Stimulated activated CD8-positive, alpha-beta memory T cell treated with anti-CD3 and anti-CD28 coated beads, Interleukin-2, amount 100 ng/mL, for 1 hour (primary cell): ENCODE results near the gene IKZF1.

Source experiments
- DNase-seq, 2 donors: peaks; one replicate each; pipeline ENCODE4 v3.0.0-alpha.2; 2020; ENCODE audit warnings: low read depth in 2 of 2

Gene IKZF1

DNA sequence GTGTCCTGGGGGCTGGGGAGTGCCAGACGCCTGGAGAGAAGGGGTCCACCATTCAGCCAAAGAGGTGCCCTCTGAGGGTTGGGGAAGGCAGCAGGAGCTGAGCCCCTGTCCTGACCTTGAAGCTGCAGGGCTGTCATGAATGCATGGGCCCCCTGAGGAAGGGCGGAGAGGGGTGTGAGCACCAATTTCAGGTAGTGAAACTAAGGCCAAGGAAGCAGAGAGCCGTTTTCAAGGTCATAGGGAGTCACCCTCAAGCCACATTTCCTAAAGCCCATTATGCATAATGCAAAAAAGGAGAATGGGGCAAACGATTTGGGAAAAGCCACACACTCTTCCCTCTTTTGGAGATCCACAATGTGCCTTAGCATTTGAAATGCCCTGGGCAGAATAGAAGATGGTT lies 108.5 kb downstream of the IKZF1 start:
- DNase-seq, result no peak

DNA sequence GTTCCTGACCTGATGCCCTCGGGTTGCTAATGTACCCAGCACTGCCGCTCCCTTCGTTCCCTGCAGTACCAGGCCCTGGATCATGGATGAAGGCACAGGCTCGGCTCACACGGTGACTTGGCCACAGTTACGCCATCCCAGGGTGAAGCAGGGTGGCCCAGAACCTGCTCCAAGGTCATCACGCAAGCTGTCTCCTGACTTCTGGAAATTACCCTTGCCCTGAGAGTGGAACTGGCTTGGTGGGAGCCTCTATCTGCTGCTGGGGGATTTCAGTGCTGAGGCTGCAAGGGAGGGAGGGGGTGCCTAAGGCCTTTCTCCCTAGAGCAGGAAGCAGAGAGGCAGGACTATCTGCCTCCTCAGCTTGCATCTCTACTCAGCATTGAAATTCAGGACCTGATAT lies 109.0 kb downstream of the IKZF1 start:
- no peak for DNase-seq

DNA sequence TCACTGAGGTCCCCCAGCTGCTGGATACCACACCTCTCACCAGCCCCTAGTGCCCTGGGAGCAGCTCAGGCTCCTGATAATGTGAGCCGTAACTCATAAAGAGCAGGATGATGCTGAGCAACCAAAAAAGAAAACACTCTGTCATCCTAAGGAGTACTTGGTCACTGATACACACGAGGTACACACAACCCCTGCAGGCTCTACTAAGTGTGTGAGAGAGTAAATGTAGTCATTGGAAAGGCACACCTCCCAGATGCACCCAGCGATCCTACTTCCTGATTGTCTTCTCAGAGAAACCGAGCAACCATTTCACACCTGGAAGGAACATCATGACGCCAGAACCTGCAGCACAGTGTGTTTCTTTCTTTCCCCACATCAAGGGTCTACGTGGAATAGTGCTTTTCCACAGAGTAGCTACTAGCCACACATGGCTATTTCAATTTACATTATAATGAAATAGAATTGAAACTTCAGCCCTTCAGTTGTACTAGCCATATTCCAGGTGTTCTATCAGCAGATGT lies 111.4 kb downstream of the IKZF1 start:
- DNase-seq, result no peak

DNA sequence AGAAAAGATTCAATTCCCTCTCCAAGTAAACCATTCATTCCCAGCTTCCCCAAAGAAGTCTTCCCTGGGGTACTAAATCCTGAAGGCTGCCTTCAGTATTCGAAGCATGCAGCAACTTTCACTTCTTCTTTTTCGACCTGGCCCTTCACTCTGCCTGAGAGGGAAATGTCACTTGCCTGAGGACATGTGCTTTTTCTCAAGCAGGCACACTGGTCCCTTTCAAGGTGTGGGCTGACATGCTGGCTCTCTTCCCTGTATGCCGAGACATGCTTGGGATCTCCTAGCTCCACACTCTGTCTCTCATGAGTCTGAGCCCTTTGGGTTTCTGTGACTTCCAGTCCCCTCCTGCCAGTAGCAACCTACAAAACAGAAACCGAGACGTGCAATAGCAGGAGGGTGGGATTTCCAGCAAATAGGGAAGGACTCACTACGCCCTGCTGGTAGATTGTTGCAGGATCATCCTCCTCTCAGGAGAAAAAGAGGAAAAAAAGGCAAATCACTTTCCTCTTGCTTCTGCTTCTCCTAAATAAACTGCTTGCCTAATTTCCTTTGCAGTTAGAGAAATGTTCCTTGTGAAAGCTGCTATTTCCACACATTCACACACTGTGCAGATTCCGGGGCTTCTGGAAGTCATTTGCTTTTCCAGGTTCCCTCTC lies 112.1 kb downstream of the IKZF1 start:
- DNase-seq, result no peak

DNA sequence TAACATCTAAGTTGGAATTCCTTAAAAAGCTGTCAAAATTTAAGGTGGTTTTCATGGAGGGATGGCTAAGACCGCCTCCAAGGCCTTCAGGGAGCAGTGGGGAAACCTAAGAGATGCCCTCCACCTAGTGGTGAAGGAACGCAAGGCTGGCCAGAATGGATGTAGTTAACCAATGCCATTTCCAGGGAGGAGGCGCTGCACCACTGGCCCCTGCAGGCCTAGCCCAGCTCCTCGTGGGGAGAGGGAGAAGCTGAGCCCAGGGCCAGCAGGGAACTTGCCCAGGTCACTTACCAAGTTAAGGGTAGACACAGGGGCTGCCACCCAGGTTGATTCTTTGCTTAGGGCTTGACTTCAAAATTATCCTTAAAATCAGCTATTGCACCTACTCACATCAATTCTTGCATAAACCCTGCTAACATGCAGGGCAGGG lies 113.6 kb downstream of the IKZF1 start:
- peak; percentile 38 to 40 for DNase-seq

DNA sequence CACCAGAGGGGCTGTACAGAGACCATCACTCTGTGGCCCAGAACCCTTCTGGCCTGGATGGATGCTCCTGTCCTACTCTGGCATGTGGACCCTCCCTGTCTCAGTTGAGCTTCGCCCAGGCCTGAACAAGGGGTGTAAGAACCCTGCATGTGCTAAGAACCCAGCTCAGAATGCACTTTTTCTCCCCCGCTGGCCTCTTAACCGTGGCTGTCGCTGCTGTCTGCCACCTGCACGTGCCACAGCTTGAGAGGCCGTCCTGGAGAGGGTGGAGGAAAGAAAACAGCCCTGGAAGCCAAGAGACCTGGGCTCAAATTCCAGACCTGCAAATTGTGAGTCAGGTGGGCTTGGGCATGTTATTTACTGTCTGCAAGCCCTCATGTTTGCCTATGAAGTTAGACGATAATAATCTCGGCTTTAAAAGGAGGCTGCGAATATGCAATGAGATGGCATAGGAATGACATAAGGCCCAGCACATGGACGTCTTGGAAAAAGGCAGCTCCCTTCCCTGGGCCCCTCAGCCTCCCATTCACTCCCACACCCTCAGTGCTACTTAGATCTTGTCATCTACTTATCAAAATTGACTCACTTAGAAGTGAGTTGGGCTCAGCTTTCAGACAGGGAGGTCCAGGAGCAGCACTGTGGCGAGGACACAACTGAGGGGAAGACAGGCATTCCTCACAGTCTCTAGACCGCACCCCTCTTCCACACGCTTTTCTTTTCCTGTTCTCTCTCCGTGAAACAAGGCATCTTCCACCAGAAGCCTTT lies 114.2 kb downstream of the IKZF1 start:
- no peak for DNase-seq

DNA sequence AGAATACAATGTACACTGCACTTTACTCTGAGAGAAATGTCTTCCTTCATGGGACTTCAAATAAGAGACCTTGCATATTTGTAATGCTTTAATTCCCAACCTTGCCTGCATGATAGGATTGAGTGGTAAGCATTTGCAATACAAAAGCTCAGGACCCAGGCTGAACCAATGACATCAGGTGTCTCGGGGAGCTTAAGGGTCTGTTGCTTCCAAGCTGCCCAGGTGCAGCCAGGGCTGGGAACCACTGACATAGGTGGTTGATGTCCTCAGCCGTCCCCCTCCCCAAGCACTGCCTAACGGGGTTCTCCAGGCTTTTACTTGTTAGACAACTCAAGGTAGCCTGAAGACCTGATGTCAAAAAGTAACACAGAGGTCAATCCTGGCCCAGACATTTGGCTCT lies 116.5 kb downstream of the IKZF1 start:
- no peak for DNase-seq

DNA sequence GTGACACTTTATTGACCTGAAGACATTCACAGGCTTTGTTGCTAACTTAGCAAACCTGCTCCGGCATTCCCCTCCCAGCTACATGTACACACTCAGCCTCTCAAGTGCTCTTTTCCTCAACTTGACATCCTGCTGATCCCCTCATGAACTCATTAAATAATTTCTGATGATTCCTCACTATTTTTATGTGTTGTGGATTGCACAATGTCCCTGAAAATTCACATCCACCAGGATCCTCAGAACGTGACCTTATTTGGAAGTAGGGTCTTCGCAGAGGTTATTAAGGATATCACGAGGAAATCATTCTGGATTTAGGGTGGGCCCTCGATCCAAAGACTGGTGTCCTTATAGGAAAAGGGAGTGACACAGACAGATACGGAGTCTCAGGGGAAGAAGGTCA lies 118.3 kb downstream of the IKZF1 start:
- DNase-seq, result no peak

DNA sequence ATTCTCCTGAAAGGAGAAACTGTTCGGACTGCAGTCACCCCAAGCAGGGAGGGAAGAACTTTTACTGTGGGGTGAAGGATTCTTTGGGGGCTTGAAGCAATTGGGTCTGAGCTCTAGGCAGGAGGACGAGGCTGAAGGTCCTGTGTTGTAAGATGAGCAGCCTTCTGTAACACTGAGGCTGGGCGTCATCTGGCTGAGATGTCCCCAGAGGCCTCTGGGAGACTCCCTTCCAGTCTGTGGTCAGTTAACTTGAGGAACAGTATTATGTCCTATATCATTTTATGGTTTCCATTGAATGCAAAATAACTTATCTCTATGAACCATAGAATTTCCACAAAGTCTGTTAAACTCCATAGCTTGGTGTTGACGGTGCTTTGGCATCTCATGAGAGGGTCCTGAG lies 119.3 kb downstream of the IKZF1 start:
- no peak for DNase-seq

DNA sequence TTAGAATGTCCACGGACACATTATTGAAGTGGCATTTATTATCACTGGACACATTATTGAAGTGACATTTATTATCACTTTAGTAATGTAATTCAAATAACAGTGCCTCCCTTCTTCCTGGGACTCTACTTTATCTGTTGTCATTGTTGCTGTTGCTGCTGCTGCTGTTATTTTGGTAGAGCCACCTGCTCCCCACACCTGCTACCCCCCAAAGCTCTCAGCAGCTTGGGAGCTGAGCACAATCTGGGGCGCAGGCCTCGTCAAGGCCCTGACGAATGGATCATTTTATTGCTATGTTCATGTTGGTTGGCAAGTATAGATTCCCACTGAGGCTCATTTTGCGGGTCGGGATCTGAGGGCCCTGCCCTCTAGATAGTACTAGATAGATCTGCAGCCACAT lies 120.8 kb downstream of the IKZF1 start:
- DNase-seq, result no peak

DNA sequence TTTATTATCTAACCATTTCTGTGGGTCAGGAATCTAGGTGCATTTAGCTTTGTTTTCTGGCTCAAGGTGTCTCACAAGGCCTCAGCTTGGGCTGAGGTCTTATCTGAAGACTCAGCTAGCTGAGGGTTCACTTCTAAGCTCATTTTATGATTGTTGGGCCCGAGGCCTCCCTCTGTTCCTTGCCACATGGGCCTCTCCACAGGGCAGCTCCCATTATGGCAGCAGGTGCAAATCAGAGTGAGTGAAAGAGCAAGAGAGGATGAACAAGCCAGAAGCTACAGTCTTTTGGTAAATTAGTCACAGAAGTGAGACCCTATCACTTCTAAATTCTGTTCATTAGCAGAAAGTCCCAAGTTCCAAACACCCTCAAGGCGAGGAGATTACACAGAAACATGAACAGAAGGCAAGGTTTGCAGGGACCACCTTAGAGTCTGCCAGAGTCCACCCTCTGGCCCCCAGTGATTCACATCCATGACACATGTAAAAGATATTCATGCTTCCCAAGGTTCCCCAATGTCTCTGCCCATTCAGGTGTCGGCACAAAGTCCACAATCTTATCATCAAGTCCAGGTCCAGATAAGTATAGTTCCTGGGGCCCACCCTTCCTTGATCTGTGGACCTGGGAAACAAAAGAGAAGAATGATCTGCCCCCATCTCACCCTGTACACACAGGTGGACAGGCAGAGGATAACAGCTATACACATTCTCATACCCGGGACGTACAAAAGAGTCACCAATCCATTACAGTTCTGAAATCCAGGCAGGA lies 121.9 kb downstream of the IKZF1 start:
- no peak for DNase-seq

DNA sequence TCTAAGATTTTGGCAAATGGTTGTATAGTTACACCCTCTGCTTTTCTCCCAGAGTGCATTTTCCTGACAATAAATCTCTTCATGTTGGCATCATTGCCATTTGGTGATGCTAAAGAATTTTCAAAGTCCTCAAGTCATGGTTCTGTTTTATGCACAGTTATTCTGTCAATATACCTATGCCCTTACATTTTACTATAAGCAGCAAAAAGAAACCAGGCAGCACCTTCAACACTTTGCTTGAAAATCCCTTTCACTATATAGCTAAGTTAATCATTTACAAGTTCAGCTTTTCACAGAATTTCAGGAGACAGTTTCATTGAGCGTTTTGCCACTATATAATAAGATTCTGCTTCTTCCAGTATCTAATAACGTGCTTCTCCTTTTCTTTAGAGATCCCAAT lies 123.0 kb downstream of the IKZF1 start:
- no peak for DNase-seq

DNA sequence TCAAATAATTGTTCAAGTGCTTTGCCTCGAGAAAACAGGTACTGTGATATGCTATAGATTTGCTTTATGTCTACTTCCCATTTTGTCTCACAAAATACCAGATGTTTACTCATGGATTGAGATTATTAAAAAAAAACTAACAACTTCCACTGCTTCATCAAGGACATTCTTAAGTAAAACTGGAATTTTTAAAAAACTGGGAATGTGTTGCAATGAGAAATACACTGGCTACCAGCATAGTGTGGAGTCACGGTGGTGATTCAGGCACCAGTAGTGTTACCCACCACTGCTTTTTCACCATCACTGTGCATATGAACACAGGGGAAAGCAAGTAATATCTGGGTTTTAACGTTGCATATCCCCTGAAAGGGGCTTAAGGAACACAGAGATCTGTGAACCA lies 124.4 kb downstream of the IKZF1 start:
- no peak for DNase-seq

DNA sequence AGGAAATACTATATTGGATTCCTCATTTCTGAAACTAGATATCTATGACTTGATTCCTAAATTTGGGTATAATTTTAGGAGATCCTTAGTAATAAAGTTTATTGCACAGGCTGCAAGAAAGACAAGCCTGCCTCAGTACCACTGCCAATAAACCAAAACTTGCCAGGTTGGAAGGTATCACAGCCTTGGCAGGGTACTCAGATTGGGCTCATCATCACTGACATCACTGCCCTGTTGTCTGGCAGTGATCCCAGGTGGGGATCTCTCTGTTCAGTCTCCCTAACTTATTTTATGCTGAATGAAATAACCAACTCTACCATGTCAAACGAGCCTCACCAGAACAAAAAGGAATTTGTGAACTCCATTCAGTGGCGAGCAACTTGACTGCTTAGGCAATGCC lies 126.8 kb downstream of the IKZF1 start:
- DNase-seq, result no peak

DNA sequence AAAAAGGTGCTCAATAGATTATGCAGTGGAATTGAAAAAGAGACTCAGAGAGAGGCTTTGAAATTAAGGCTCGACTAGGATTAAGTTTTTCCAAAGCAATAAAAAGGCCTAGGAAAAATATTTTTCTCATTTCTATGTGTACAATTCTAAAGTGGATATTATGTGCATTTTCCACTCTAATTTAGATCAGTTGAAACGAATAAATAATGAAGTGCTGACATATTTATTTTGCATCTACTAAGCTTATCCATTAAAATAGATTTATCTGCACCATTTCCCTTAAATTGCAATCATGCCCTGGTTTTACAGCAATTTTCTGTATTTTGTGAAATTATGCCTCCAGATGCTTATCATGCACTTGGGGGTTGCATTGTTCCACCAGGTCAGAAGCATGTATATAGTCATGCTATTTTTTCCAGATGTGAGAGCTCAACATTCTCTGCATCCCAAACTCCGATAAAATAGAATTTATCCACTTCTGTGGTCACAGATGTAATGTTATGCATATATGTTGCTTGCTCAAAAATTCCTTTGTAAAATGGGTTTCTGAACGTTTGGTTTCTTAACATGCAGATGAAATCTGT lies 127.3 kb downstream of the IKZF1 start:
- DNase-seq, result no peak

DNA sequence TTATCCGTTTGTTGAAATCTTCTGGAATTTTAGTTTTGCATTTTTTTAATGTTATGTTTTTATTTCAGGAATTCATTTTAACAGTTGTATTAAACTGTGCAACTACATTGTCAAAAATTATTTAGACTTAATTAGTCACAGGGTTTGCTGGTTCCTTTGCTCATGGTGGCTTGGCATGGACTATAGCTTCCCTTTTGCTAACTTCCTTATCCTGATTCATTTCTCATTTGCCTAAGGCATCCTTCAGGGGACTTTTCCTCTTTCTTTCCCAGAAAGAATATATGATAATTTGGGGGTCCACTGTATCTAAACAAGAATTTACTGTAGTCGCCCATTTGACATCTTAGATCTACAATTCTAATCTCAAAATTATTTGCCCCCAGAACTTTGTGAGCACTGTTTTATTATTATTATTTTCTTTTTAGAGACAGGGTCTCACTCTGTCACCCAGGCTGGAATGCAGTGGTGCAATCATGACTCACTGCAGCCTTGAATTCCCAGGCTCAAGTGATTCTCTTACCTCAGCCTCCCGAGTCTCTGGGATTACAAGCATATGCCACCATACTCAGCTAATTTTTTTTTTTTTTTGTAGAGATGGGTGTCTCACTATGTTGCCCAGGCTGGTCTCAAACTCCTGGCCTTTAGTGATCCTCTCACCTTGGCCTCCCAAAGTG lies 131.8 kb downstream of the IKZF1 start:
- no peak for DNase-seq

DNA sequence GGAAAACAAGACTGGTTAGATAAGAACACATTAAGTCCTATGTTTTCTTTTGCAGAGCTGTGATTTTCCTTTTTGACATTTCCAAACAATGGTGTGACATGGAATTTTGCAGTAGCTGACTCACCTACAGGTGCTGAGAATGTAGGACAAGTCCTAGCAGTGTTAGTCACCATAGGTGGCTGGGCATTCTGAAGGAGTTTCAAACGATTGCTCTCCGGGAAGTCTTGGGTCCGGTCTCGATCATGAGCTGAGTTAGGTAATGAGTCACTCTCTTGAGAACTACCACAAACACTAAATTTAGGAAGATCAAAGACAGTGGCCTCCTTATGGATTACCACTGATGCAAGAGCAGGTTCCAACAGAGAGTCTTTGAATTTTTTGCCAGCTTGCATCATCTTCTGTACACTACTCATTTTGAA lies 142.0 kb downstream of the IKZF1 start:
- DNase-seq, result no peak

DNA sequence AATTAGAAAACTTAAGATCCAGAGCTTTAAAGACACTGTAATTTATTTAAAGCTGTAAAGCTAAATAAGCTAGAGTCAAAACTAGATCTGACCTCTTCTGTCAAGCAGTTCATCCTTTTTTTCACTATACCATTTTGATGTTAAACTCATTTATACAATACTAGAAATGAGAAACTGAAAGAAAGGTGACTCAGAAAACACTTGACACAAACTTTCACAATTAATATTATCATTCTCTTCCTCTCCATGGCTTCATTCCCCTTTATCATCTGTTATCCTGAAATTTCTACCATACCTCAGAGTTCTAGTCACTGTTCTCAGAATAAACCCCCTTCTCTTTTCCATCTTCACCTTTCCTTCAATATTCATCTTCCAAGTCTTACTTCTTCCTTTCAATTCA lies 144.3 kb downstream of the IKZF1 start:
- DNase-seq, result no peak

DNA sequence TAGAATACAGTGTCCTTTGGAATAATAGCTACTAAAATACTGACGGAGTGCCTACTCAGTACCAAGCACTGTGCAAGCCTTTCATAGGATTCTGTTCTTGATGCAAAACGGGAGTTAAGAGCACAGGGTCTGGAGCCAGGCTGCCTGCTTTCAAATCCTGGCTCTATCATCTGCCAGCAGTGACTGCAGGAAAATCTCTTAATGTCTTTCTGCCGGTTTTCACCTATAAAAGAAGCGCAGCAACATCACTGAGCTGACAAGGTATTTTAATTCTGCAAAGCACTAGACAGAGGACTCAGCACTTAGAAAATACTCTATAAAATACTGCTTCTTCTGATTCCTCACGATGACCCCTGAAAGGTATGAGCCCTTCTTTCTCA lies 145.0 kb downstream of the IKZF1 start:
- DNase-seq, result no peak

DNA sequence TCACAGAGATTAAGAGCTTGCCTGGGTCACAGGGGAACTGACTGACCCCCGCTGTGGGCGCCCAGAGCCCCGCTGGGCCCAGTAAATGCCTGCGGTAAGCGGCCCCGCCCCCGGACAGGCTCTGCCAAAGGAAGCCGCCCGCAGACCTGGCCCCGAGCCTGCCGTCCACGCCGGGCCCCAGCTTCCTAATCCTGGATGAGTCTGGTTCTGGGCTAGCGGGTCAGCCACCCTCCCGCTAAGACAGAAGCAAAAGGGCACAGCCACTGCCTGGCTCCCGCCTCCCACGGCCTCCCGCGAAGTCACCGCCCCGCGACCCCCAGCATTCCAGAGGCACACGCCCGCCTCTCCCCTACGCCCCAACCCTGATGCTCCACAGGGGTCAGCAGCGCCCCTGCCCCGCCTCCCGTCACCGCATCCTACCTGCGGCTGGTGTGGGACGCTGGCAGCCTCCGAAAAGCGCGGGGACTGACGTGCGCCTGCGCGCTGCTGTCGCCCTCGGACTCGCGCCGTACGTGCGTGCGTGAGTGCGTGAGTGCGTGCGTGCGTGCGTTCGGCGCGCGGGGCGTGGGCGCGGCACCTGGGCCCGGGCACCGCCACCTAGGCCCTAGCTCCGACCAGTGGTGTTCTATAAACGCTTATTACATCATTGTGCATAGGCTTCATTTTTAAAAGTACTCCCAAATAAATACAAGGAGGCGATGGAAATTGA lies 145.5 kb downstream of the IKZF1 start, which contains the start of gene FIGNL1:
FIGNL1 (minus strand) TSS at position 470 of the 709 bp plus-strand sequence. CDS start 3,063 bp downstream, outside the sequence.
- peak; percentile 54 for DNase-seq

DNA sequence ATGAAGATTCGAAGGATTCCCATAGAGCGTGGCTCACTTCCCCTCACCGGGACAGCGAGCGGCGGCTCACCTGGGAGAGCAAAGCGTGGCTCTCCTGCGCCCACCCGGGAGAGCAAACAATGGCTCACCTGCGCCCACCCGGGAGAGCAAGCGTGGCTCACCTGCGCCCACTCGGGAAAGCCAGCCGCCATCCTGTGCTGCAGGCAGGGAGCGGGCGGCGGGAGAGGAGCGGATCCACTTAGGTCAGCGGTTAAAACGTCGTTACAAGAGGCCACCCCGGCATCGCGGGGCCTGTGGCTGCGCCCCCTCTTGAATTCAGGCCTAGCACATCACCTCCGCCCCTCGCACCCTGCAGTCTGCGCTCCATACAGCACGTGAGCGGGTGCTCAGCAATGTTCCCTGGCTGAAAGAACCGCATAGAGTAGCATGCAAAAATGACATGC lies 146.1 kb downstream of the IKZF1 start:
- no peak for DNase-seq
